SK-N-SH treated with all-trans-retinoic acid at 6 μM for 48 hours (cell line): ENCODE measurements around the gene PPP1R13B.

ENCODE experiments used
- ATAC-seq: fragments of 200-7000 bp; cut with Tn5 transposase; 3 replicates; pipeline ENCODE4 v1.9.1; 2020; ENCODE audit warnings: mild to moderate bottlenecking, moderate library complexity
- ARNTL ChIP-seq: fragments of 450-650 bp; formaldehyde crosslinking; IDR thresholded peaks from 2 replicates; pipeline ENCODE4 v1.5.0; 2020; ENCODE audit warnings: low read depth, mild to moderate bottlenecking, moderate library complexity, borderline replicate concordance
- BACH2 ChIP-seq: fragments of 250-450 bp; sonication (Bioruptor Pico); IDR thresholded peaks from 2 replicates; pipeline ENCODE4 v1.9.0; 2021; ENCODE audit warnings: mild to moderate bottlenecking, borderline replicate concordance
- CSDC2 ChIP-seq: fragments of 250-450 bp; sonication (Bioruptor Pico); IDR thresholded peaks from 2 replicates; pipeline ENCODE4 v1.5.0; 2020; ENCODE audit warnings: mild to moderate bottlenecking, moderate library complexity
- ESRRG ChIP-seq: fragments of 250-450 bp; sonication (Bioruptor Pico); IDR thresholded peaks from 2 replicates; pipeline ENCODE4 v1.6.1; 2021; ENCODE audit warnings: mild to moderate bottlenecking
- ISL1 ChIP-seq: fragments of 250-450 bp; sonication (Bioruptor Pico); IDR thresholded peaks from 2 replicates; pipeline ENCODE4 v2.1.2; 2022; ENCODE audit warnings: mild to moderate bottlenecking, moderate library complexity
- OSR1 ChIP-seq: fragments of 250-450 bp; sonication (Bioruptor Pico); IDR thresholded peaks from 2 replicates; pipeline ENCODE4 v1.8.0; 2022; ENCODE audit warnings: moderate library complexity, mild to moderate bottlenecking, inconsistent platforms
- PPARA ChIP-seq: fragments of 250-450 bp; sonication (Bioruptor Pico); IDR thresholded peaks from 2 replicates; pipeline ENCODE4 v1.5.0; 2020; ENCODE audit warnings: mild to moderate bottlenecking, borderline replicate concordance
- RARB ChIP-seq: fragments of 250-450 bp; sonication (Bioruptor Pico); IDR thresholded peaks from 2 replicates; pipeline ENCODE4 v1.8.0; 2021; ENCODE audit warnings: mild to moderate bottlenecking, moderate library complexity
- SNAI2 ChIP-seq: fragments of 250-450 bp; sonication (Bioruptor Pico); IDR thresholded peaks from 2 replicates; pipeline ENCODE4 v1.5.0; 2020; ENCODE audit warnings: mild to moderate bottlenecking, moderate library complexity
- TCF4 ChIP-seq: fragments of 250-450 bp; sonication (Bioruptor Pico); IDR thresholded peaks from 2 replicates; pipeline ENCODE4 v1.8.0; 2021; ENCODE audit warnings: mild to moderate bottlenecking, moderate library complexity, borderline replicate concordance
- ZFP3 ChIP-seq: fragments of 250-450 bp; sonication (Bioruptor Pico); IDR thresholded peaks from 2 replicates; pipeline ENCODE4 v1.5.0; 2020; ENCODE audit warnings: mild to moderate bottlenecking, moderate library complexity
- ZFP30 ChIP-seq: fragments of 450-650 bp; formaldehyde crosslinking; IDR thresholded peaks from 2 replicates; pipeline ENCODE4 v1.5.0; 2022; ENCODE audit warnings: mild to moderate bottlenecking, moderate library complexity
- ZNF565 ChIP-seq: fragments of 450-650 bp; formaldehyde crosslinking; conservative IDR thresholded peaks from 2 replicates; pipeline ENCODE4 v1.5.0; 2020; ENCODE audit warnings: low read depth, mild to moderate bottlenecking, moderate library complexity
- ZNF70 ChIP-seq: fragments of 450-650 bp; formaldehyde crosslinking; IDR thresholded peaks from 2 replicates; pipeline ENCODE4 v1.5.0; 2020; ENCODE audit warnings: mild to moderate bottlenecking, moderate library complexity
- ZNF8 ChIP-seq: fragments of 450-650 bp; formaldehyde crosslinking; IDR thresholded peaks from 2 replicates; pipeline ENCODE4 v1.5.0; 2020; ENCODE audit warnings: mild to moderate bottlenecking, moderate library complexity
- TF ChIP-seq, protein P1 (sequence below): fragments of 250-450 bp; sonication (Bioruptor Pico); IDR thresholded peaks from 2 replicates; pipeline ENCODE4 v1.5.1; 2021; ENCODE audit warnings: mild to moderate bottlenecking, moderate library complexity
- TF ChIP-seq, protein P2 (sequence below): fragments of 250-450 bp; sonication (Bioruptor Pico); IDR thresholded peaks from 2 replicates; pipeline ENCODE4 v1.5.0; 2020; ENCODE audit warnings: mild to moderate bottlenecking, moderate library complexity
- TF ChIP-seq, protein P3 (sequence below): fragments of 250-450 bp; sonication (Bioruptor Pico); IDR thresholded peaks from 2 replicates; pipeline ENCODE4 v1.5.1; 2020; ENCODE audit warnings: low read depth, mild to moderate bottlenecking, moderate library complexity
- TF ChIP-seq, protein P4 (sequence below): fragments of 250-450 bp; sonication (Bioruptor Pico); IDR thresholded peaks from 2 replicates; pipeline ENCODE4 v1.8.0; 2021; ENCODE audit warnings: low read depth, mild to moderate bottlenecking, moderate library complexity, borderline replicate concordance

The PPP1R13B gene

DNA sequence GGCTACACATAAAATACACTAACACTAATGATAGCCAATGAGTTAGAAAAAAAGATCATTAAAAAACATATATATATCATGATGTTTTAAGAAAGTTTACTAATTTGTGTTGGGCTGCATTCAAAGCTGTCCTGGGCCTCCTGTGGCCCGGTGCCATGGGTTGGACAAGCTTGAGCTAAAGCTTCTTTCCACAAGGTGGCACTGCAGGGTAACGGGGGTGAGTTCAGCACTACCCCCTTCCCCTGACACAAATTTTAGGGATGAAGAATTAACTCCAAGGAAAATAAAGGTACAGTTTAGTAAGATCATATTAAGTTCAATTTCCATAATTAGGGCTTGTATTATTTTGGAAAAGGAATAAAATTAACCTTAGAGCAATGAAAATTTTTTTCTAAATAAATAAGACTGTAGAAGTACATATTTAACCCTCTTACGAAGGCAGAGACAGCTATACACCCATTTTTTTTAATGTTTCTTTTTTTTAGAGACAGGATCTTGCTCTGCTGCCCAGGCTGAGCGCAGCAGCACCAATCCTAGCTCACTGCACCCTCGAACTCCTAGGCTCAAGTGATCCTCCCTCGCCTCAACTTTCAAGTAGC, 38.9 kb downstream of the PPP1R13B start (continued):
- TF ChIP-seq CSDC2: no peak
- TF ChIP-seq, protein P1, sequence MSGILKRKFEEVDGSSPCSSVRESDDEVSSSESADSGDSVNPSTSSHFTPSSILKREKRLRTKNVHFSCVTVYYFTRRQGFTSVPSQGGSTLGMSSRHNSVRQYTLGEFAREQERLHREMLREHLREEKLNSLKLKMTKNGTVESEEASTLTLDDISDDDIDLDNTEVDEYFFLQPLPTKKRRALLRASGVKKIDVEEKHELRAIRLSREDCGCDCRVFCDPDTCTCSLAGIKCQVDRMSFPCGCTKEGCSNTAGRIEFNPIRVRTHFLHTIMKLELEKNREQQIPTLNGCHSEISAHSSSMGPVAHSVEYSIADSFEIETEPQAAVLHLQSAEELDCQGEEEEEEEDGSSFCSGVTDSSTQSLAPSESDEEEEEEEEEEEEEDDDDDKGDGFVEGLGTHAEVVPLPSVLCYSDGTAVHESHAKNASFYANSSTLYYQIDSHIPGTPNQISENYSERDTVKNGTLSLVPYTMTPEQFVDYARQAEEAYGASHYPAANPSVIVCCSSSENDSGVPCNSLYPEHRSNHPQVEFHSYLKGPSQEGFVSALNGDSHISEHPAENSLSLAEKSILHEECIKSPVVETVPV (CRISPR knock-in tag): no peak

DNA sequence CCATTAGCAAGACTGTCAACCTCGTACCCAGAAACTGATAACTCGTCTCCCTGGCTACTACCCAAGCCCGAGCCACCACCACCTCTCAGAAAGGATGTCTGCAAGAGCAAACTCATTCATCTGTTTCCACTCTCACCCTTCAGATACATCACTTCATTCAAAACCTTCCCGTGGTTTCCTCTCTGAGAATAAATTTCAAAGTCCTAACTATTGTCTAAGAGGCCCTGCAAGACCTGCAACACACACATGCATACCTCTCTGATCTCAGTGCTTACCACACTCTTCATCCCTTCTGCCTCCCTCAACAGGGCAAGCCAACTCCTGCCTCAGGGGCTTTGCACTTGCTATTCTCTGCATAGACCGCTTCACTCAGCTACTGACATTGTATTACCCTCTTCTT, 40.6 kb downstream of the PPP1R13B start:
- no peak for ATAC-seq
- no peak for TF ChIP-seq RARB (CRISPR knock-in tag)
- no peak for TF ChIP-seq ZNF565 (CRISPR knock-in tag)
- TF ChIP-seq, protein P2, sequence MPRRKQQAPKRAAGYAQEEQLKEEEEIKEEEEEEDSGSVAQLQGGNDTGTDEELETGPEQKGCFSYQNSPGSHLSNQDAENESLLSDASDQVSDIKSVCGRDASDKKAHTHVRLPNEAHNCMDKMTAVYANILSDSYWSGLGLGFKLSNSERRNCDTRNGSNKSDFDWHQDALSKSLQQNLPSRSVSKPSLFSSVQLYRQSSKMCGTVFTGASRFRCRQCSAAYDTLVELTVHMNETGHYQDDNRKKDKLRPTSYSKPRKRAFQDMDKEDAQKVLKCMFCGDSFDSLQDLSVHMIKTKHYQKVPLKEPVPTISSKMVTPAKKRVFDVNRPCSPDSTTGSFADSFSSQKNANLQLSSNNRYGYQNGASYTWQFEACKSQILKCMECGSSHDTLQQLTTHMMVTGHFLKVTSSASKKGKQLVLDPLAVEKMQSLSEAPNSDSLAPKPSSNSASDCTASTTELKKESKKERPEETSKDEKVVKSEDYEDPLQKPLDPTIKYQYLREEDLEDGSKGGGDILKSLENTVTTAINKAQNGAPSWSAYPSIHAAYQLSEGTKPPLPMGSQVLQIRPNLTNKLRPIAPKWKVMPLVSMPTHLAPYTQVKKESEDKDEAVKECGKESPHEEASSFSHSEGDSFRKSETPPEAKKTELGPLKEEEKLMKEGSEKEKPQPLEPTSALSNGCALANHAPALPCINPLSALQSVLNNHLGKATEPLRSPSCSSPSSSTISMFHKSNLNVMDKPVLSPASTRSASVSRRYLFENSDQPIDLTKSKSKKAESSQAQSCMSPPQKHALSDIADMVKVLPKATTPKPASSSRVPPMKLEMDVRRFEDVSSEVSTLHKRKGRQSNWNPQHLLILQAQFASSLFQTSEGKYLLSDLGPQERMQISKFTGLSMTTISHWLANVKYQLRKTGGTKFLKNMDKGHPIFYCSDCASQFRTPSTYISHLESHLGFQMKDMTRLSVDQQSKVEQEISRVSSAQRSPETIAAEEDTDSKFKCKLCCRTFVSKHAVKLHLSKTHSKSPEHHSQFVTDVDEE (CRISPR knock-in tag): no peak
- no peak for TF ChIP-seq TCF4 (CRISPR knock-in tag)
- no peak for TF ChIP-seq OSR1
- TF ChIP-seq ESRRG (CRISPR knock-in tag): no peak

DNA sequence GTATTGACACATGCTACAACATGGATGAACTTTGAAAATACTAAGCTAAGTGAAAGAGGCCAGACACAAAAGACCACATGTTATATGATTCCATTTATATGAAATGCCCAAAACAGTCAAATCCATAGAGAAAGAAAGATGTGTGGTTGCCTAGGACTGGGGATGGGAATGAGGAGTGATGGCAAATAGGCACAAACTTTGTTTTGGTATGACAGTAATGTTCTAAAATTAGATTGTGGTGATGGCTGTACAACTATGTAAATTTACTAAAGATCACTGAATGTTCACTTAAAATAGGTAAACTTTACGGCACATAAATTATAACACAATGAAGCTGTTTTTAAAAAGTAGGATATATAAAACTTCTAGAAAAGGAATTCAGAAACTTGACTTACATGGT, 41.7 kb downstream of the PPP1R13B start:
- ATAC-seq: peak; percentile 32; the same call in 2 of the 3 replicates

DNA sequence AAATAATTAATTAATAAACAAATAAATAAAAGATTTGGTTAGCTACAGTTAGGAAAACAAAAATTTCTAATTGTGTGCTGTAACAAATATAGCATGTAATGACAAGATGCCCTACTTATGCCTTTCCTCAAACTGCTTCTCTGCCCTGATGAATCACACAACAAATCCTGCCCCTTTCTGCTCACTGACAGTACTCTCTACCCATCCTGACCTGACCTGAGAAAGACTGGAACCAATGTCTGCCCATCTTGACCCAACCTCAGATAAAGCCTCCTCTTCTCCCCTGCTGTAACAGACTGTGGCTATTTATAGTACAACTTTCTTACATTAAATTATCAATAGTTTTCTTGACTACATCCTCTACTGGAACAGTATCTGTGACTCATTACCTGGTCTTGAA, 43.7 kb downstream of the PPP1R13B start:
- peak; percentile 74 for ATAC-seq
- TF ChIP-seq, protein P3, sequence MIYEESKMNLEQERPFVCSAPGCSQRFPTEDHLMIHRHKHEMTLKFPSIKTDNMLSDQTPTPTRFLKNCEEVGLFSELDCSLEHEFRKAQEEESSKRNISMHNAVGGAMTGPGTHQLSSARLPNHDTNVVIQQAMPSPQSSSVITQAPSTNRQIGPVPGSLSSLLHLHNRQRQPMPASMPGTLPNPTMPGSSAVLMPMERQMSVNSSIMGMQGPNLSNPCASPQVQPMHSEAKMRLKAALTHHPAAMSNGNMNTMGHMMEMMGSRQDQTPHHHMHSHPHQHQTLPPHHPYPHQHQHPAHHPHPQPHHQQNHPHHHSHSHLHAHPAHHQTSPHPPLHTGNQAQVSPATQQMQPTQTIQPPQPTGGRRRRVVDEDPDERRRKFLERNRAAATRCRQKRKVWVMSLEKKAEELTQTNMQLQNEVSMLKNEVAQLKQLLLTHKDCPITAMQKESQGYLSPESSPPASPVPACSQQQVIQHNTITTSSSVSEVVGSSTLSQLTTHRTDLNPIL (CRISPR knock-in tag): no peak
- TF ChIP-seq ESRRG (CRISPR knock-in tag) (no peak), PPARA (no peak), BACH2 (no peak)

More for the DNA sequence above, 41.7 kb downstream of the PPP1R13B start:
- TF ChIP-seq BACH2 (no peak), TCF4 (CRISPR knock-in tag) (no peak), ISL1 (CRISPR knock-in tag) (no peak), ESRRG (CRISPR knock-in tag) (no peak), ZFP30 (no peak), ARNTL (CRISPR knock-in tag) (no peak), SNAI2 (CRISPR knock-in tag) (no peak)

DNA sequence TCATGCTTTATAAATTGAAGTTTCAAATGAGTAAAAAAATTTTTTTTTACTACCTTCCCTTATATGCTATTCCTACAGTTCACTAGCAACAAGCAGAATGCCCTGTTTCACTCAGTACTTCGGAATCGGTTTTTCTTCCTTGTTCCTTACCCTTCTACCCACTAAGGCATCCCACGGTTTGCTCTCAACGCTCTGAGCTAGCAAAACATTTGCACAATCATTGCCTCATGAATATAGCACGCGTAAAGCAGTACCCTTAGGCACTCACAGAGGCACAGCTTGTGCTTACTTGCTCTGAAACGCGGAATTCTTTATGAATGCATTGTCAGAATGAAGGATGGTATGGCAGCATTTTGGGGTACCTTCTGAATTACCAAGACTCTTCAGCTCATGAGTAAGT, 45.0 kb downstream of the PPP1R13B start:
- TF ChIP-seq TCF4 (CRISPR knock-in tag): no peak
- TF ChIP-seq CSDC2: no peak
- no peak for TF ChIP-seq OSR1
- TF ChIP-seq ZFP30: no peak
- no peak for TF ChIP-seq ESRRG (CRISPR knock-in tag)
- no peak for TF ChIP-seq ZNF70 (CRISPR knock-in tag)
- TF ChIP-seq ZNF565 (CRISPR knock-in tag): no peak
- no peak for TF ChIP-seq ZNF8 (CRISPR knock-in tag)
- no peak for TF ChIP-seq ISL1 (CRISPR knock-in tag)
- no peak for TF ChIP-seq RARB (CRISPR knock-in tag)
- TF ChIP-seq, protein P2 (CRISPR knock-in tag): no peak
- TF ChIP-seq BACH2: no peak
- TF ChIP-seq, protein P3 (CRISPR knock-in tag): no peak
- no peak for TF ChIP-seq PPARA
- no peak for TF ChIP-seq ARNTL (CRISPR knock-in tag)
- TF ChIP-seq ZFP3 (CRISPR knock-in tag): no peak
- TF ChIP-seq, protein P1 (CRISPR knock-in tag): no peak
- TF ChIP-seq, protein P4, sequence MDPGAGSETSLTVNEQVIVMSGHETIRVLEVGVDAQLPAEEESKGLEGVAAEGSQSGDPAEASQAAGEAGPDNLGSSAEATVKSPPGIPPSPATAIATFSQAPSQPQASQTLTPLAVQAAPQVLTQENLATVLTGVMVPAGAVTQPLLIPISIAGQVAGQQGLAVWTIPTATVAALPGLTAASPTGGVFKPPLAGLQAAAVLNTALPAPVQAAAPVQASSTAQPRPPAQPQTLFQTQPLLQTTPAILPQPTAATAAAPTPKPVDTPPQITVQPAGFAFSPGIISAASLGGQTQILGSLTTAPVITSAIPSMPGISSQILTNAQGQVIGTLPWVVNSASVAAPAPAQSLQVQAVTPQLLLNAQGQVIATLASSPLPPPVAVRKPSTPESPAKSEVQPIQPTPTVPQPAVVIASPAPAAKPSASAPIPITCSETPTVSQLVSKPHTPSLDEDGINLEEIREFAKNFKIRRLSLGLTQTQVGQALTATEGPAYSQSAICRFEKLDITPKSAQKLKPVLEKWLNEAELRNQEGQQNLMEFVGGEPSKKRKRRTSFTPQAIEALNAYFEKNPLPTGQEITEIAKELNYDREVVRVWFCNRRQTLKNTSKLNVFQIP (CRISPR knock-in tag): no peak
- no peak for TF ChIP-seq SNAI2 (CRISPR knock-in tag)
- no peak for ATAC-seq
